GM12891 (cell line): ENCODE measurements around the gene USH2A.

ENCODE experiments used
- PAX5 ChIP-seq: IDR thresholded peaks from 2 replicates; pipeline ENCODE4 v1.6.1; 2011; ENCODE audit warnings: low read length, moderate library complexity, mild to moderate bottlenecking; ENCODE audit not compliant: insufficient read depth, severe bottlenecking
- POLR2A ChIP-seq: IDR thresholded peaks from 2 replicates; pipeline ENCODE4 v1.6.1; 2011; ENCODE audit warnings: low read depth, low read length, control low read depth
- POLR2AphosphoS5 ChIP-seq: IDR thresholded peaks from 2 replicates; pipeline ENCODE4 v1.6.1; 2011; ENCODE audit warnings: low read depth, low read length, control low read depth
- POU2F2 ChIP-seq: IDR thresholded peaks from 2 replicates; pipeline ENCODE4 v1.6.1; 2011; ENCODE audit warnings: low read depth, mild to moderate bottlenecking, control low read depth, low read length, moderate library complexity
- SPI1 ChIP-seq: IDR thresholded peaks from 2 replicates; pipeline ENCODE4 v1.6.1; 2011; ENCODE audit warnings: low read depth, low read length, control low read depth
- TAF1 ChIP-seq: IDR thresholded peaks from 2 replicates; pipeline ENCODE4 v1.6.1; 2011; ENCODE audit warnings: low read depth, low read length, control low read depth

DNA sequence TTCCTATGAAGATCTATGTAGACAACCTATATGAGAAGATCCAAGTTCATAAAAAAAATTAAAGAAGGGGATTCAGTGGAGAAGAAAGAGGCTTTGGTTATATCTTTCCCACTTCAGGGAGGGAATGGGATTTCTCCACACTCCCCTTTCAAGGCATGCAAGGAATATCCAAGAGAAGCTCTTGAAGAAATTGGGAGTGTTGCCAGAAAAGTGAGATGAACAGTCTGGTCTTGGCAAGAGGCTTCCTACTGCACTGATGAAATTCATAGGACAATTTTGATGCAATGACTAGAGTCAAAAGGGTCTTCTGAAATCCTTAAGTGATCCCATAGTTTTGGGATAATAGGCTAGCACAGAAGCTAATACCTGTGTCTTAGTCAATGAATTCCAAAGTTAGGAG lies 703.1 kb downstream of the USH2A start:
- TF ChIP-seq POLR2A, result no peak
- TF ChIP-seq TAF1, result no peak
- TF ChIP-seq POLR2AphosphoS5, result no peak
- TF ChIP-seq PAX5, result no peak
- no peak for TF ChIP-seq POU2F2
- no peak for TF ChIP-seq SPI1
